Measurements from ENCODE around the gene CDC42. TPM values are rescaled to one million over a fixed set of nuclear protein-coding genes. Genes with fewer than 3 reads are reported as not detected.

The CDC42 gene
- total RNA-seq, 1 experiment from 2014 or later, result 245 TPM

DNA sequence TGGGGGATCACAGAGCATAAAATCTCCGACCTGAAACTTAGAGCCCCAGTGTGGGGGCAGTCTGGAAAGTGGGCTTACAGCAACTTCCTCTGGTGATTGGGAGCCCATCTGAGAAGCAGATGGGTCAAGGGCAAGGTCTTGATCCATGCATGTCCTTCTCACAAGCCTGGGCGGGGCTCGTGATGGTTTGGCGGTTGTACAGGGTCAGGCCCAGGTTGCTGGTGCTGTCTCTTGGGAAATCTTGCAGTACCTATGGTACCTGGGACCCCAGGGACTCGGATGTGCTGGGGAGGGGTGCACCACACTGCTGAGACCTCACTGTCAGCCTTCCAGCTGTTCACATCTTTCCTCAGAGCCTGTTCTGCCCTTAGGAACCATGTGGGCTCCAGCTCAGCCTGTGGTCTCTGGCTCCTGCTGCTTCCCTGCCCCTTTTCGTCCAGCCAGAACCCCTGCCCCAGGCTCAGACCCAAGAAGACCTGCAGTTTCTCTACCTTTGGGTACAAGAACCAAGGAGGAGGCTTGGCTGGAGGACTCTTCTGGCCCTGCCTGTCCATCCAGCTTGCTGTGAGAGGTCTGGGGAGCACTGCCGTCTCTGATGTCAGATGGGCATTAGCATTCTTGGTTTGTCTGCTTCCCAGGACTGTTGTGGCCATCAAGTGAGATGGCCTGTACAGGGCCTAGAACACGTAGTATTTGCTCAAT lies 65.9 kb downstream of the CDC42 start:
- CTCF ChIA-PET, result no interaction called here
- no peaks in the 10 kb centered on the region for H3K4me1 ChIP-seq (ENCODE audit: insufficient read depth, low read length)
- no peak overlapping the region for H3K9ac ChIP-seq (ENCODE audit: low read length)
- no peaks in the 10 kb centered on the region for H3K9me3 ChIP-seq (ENCODE audit: low read length)
- no peak overlapping the region for H2AFZ ChIP-seq (ENCODE audit: low read length)
- no peak for TF ChIP-seq EZH2 (IDR thresholded peaks at IDR 0.05; ENCODE audit: low read length, unreplicated experiment)
- TF ChIP-seq, protein P1, sequence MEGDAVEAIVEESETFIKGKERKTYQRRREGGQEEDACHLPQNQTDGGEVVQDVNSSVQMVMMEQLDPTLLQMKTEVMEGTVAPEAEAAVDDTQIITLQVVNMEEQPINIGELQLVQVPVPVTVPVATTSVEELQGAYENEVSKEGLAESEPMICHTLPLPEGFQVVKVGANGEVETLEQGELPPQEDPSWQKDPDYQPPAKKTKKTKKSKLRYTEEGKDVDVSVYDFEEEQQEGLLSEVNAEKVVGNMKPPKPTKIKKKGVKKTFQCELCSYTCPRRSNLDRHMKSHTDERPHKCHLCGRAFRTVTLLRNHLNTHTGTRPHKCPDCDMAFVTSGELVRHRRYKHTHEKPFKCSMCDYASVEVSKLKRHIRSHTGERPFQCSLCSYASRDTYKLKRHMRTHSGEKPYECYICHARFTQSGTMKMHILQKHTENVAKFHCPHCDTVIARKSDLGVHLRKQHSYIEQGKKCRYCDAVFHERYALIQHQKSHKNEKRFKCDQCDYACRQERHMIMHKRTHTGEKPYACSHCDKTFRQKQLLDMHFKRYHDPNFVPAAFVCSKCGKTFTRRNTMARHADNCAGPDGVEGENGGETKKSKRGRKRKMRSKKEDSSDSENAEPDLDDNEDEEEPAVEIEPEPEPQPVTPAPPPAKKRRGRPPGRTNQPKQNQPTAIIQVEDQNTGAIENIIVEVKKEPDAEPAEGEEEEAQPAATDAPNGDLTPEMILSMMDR (conservative IDR thresholded peaks at IDR 0.05; ENCODE audit: low read depth, low read length), result no peak
- TF ChIP-seq EZH2phosphoT487 (IDR thresholded peaks at IDR 0.05; ENCODE audit: borderline replicate concordance, low read length), result no peak
- no peaks in the 10 kb centered on the region for H3K27me3 ChIP-seq (ENCODE audit: low read length)
- no peaks in the 10 kb centered on the region for H3K79me2 ChIP-seq (ENCODE audit: low read length)
- no peak overlapping the region for H3K27ac ChIP-seq (ENCODE audit: low read length)
- H3K36me3 ChIP-seq (ENCODE audit: low read depth, low read length), result no peaks in the 10 kb centered on the region; the same call in 1 of the 2 replicates
- H3K4me3 ChIP-seq (ENCODE audit: low read length), result no peak overlapping the region
- BruUV-seq (replicated peaks), result no TSS peak
- no peak for ATAC-seq
- no peaks in the 10 kb centered on the region for H3K9me2 ChIP-seq (replicated peaks; ENCODE audit: low read length)
- H4K20me1 ChIP-seq (ENCODE audit: low read length), result no peaks in the 10 kb centered on the region
- POLR2A ChIA-PET (ENCODE audit: unreplicated experiment), result no interaction called here
- no peak for DNase-seq
- intact Hi-C loops (cut with micrococcal nuclease), result no loop called here
- no peak overlapping the region for H3K4me2 ChIP-seq (ENCODE audit: low read length)
- H3F3A ChIP-seq (ENCODE audit: low read length, unreplicated experiment), result no peaks in the 10 kb centered on the region

DNA sequence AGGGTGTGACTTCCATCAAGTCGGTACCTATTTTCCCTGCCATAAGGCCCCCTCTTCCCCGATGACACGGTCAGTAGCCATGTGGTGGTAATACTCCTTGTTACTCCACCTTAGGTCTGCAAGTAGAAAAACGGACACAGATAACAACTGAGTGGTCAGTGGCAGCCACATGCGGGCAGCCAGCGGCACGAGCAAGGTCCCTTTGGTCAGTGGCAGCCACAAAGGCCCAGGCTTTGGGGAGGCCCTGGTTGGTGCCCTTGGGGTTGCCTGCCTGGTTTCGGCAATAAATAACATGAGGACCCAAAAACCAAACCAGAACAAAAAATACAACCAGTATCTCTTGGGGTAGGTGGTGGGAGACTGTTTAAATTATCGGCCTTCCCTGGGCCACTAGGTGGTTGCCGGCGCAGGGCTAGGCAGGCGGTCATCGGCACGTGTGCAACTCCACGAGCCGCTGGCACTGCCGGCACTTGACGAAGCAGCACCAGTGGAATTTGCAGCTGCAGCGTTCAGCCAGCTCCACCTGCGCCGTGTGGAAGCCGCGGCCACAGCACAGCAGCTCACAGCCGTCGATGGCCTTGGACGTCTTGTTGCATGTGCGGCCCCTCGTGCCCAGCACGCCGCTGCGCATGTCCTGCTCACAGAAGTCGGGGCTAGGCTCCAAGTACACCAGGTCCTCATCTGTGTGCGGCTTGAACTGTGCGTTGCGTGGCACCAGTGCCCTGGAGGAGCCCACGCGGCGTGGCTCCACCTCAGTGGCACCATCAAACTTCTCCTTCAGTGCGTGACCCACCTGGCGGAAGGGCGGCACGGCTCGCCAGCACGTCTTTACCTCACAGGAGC lies 67.3 kb downstream of the CDC42 start:
- Histone ChIP-seq H2AFZ (ENCODE audit: low read length) (no peak overlapping the region), H3K4me2 (ENCODE audit: low read length) (no peak overlapping the region), H3K79me2 (ENCODE audit: low read length) (no peaks in the 10 kb centered on the region), H3K9me2 (replicated peaks; ENCODE audit: low read length) (no peaks in the 10 kb centered on the region), H3K36me3 (ENCODE audit: low read depth, low read length) (no peaks in the 10 kb centered on the region), H4K20me1 (ENCODE audit: low read length) (no peaks in the 10 kb centered on the region), H3K9me3 (ENCODE audit: low read length) (no peaks in the 10 kb centered on the region), H3K4me3 (ENCODE audit: low read length) (no peak overlapping the region), H3K27me3 (ENCODE audit: low read length) (no peaks in the 10 kb centered on the region), H3K4me1 (ENCODE audit: insufficient read depth, low read length) (no peaks in the 10 kb centered on the region), H3F3A (ENCODE audit: low read length, unreplicated experiment) (no peaks in the 10 kb centered on the region), H3K27ac (ENCODE audit: low read length) (no peak overlapping the region), H3K9ac (ENCODE audit: low read length) (no peak overlapping the region)
- TF ChIP-seq, protein P1 (conservative IDR thresholded peaks at IDR 0.05; ENCODE audit: low read depth, low read length), result no peak
- TF ChIP-seq EZH2 (IDR thresholded peaks at IDR 0.05; ENCODE audit: low read length, unreplicated experiment), result no peak
- TF ChIP-seq EZH2phosphoT487 (IDR thresholded peaks at IDR 0.05; ENCODE audit: borderline replicate concordance, low read length), result no peak
- intact Hi-C loops (cut with micrococcal nuclease), result no loop called here
- ATAC-seq, result no peak
- ChIA-PET CTCF (no interaction called here), POLR2A (ENCODE audit: unreplicated experiment) (no interaction called here)
- DNase-seq, result no peak
- no TSS peak for BruUV-seq (replicated peaks)

DNA sequence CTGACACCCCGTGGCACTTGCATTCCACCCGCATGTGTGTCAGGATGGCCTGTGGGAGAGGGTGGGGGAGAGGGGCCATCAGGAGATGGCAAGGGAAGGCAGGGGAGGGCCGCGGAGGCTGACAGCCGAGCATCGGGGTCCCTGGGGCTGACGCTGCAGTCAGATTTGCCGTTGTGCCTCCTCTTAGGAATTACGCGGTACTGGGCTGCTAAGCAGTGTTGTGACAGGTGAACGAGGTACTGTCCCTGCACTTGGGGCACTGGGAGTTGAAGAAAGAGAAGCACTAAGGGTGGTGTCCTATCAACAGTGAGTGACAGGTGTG lies 67.9 kb downstream of the CDC42 start:
- Histone ChIP-seq H3K4me3 (ENCODE audit: low read length) (no peak overlapping the region), H4K20me1 (ENCODE audit: low read length) (no peaks in the 10 kb centered on the region), H3K9me3 (ENCODE audit: low read length) (no peaks in the 10 kb centered on the region), H3K4me1 (ENCODE audit: insufficient read depth, low read length) (no peaks in the 10 kb centered on the region), H3K9me2 (replicated peaks; ENCODE audit: low read length) (no peaks in the 10 kb centered on the region), H3K4me2 (ENCODE audit: low read length) (no peak overlapping the region), H2AFZ (ENCODE audit: low read length) (no peak overlapping the region), H3F3A (ENCODE audit: low read length, unreplicated experiment) (no peaks in the 10 kb centered on the region), H3K27ac (ENCODE audit: low read length) (no peak overlapping the region), H3K79me2 (ENCODE audit: low read length) (no peaks in the 10 kb centered on the region), H3K27me3 (ENCODE audit: low read length) (no peaks in the 10 kb centered on the region), H3K9ac (ENCODE audit: low read length) (no peak overlapping the region), H3K36me3 (ENCODE audit: low read depth, low read length) (no peaks in the 10 kb centered on the region)
- intact Hi-C loops (cut with micrococcal nuclease), result no loop called here
- DNase-seq (no peak), ATAC-seq (no peak)
- BruUV-seq (replicated peaks), result no TSS peak
- no peak for TF ChIP-seq EZH2 (IDR thresholded peaks at IDR 0.05; ENCODE audit: low read length, unreplicated experiment)
- TF ChIP-seq EZH2phosphoT487 (IDR thresholded peaks at IDR 0.05; ENCODE audit: borderline replicate concordance, low read length), result no peak
- TF ChIP-seq, protein P1 (conservative IDR thresholded peaks at IDR 0.05; ENCODE audit: low read depth, low read length), result no peak
- POLR2A ChIA-PET (ENCODE audit: unreplicated experiment), result no interaction called here
- CTCF ChIA-PET, result no interaction called here
